IMR-90 (cell line): Measurements from ENCODE around the gene NCBP2L. TPM values are rescaled to one million over a fixed set of nuclear protein-coding genes. Genes with fewer than 3 reads are reported as not detected.

Source experiments
- ATAC-seq: fragments of 200-7000 bp; cut with Tn5 transposase; 2 replicates; pipeline ENCODE4 v1.9.1; 2020; ENCODE audit warnings: low read depth, mild to moderate bottlenecking, moderate library complexity
- BruUV-seq: library from RNA; stranded (reverse); fragments of 400-500 nt; replicated peaks from 2 replicates; lab custom pipeline; 2021; lab: Mats Ljungman, UMichigan
- CTCF ChIA-PET: fragments of 300-600 bp; formaldehyde crosslinking; extraction: SDS; loops from one replicate; lab custom pipeline; 2021; ENCODE audit warnings: antibody characterized with exemption; lab: Yijun Ruan, JAX
- POLR2A ChIA-PET: fragments of 300-600 bp; sonication (Branson Sonifier 250); formaldehyde crosslinking; loops from one replicate; lab custom pipeline; 2022; ENCODE audit warnings: antibody characterized with exemption; ENCODE audit not compliant: unreplicated experiment; lab: Charles Lee
- DNase-seq: peaks from one replicate; pipeline ENCODE4 v3.0.0; 2013
- H2AFZ ChIP-seq: replicated peaks from 2 replicates; pipeline ENCODE3; 2013; ENCODE audit warnings: low read length, mild to moderate bottlenecking; ENCODE audit not compliant: poor library complexity
- H2AK5ac ChIP-seq: 2 replicates; pipeline ENCODE4 v1.6.1; 2013; ENCODE audit warnings: low read depth, low read length, inconsistent platforms
- H2AK9ac ChIP-seq: replicated peaks from 2 replicates; pipeline ENCODE3; 2013; ENCODE audit warnings: mild to moderate bottlenecking, low read depth, low read length, moderate library complexity; ENCODE audit not compliant: poor library complexity
- H2BK120ac ChIP-seq: 2 replicates; pipeline ENCODE4 v1.6.1; 2013; ENCODE audit warnings: low read depth, low read length, inconsistent platforms
- H2BK15ac ChIP-seq: 3 replicates; pipeline ENCODE4 v1.6.1; 2013; ENCODE audit warnings: low read depth, low read length, inconsistent platforms
- H2BK20ac ChIP-seq: 2 replicates; pipeline ENCODE4 v1.6.1; 2013; ENCODE audit warnings: low read depth, mild to moderate bottlenecking, inconsistent platforms, low read length, moderate library complexity
- H2BK5ac ChIP-seq: 2 replicates; pipeline ENCODE4 v1.6.1; 2013; ENCODE audit warnings: mild to moderate bottlenecking, low read depth, low read length, inconsistent platforms; ENCODE audit not compliant: poor library complexity, severe bottlenecking
- H3K14ac ChIP-seq: replicated peaks from 2 replicates; pipeline ENCODE4 v1.6.1; 2013; ENCODE audit warnings: low read depth, low read length, inconsistent platforms
- H3K18ac ChIP-seq: 2 replicates; pipeline ENCODE4 v1.6.1; 2013; ENCODE audit warnings: low read depth, low read length, control low read depth
- H3K23ac ChIP-seq: 2 replicates; pipeline ENCODE4 v1.6.1; 2013; ENCODE audit warnings: low read depth, low read length, inconsistent platforms
- H3K27ac ChIP-seq: 2 replicates; pipeline ENCODE4 v1.5.1; 2013; ENCODE audit warnings: mild to moderate bottlenecking, control low read depth, low read length; ENCODE audit not compliant: insufficient read depth
- H3K27me3 ChIP-seq: 2 replicates; pipeline ENCODE4 v1.6.1; 2013; ENCODE audit warnings: low read length; ENCODE audit not compliant: control insufficient read depth, insufficient read depth
- H3K36me3 ChIP-seq: 2 replicates; pipeline ENCODE4 v1.6.1; 2013; ENCODE audit warnings: low read length, mixed read lengths; ENCODE audit not compliant: control insufficient read depth, insufficient read depth
- H3K4ac ChIP-seq: 2 replicates; pipeline ENCODE4 v1.6.1; 2013; ENCODE audit warnings: low read depth, low read length, inconsistent platforms
- H3K4me1 ChIP-seq: 2 replicates; pipeline ENCODE4 v1.6.1; 2013; ENCODE audit warnings: low read length, mixed read lengths; ENCODE audit not compliant: control insufficient read depth, insufficient read depth
- H3K4me2 ChIP-seq: 2 replicates; pipeline ENCODE4 v1.6.1; 2013; ENCODE audit warnings: low read depth, mild to moderate bottlenecking, control low read depth, low read length, moderate library complexity
- H3K4me3 ChIP-seq: 2 replicates; pipeline ENCODE4 v1.5.1; 2013; ENCODE audit warnings: low read depth, mild to moderate bottlenecking, control low read depth, low read length, moderate library complexity; ENCODE audit not compliant: insufficient read depth
- H3K56ac ChIP-seq: 2 replicates; pipeline ENCODE4 v1.6.1; 2013; ENCODE audit warnings: low read length, inconsistent platforms; ENCODE audit not compliant: insufficient read depth; ENCODE audit errors: extremely low read depth
- H3K79me1 ChIP-seq, 2 experiments: 2 replicates each; pipeline ENCODE4 v1.6.1; 2013; ENCODE audit warnings: low read length in 2 of 2, inconsistent platforms in 1 of 2, low read depth in 1 of 2
- H3K9ac ChIP-seq: 2 replicates; pipeline ENCODE4 v1.6.1; 2013; ENCODE audit warnings: low read depth, low read length, control low read depth
- H3K9me1 ChIP-seq: 2 replicates; pipeline ENCODE4 v1.6.1; 2013; ENCODE audit warnings: low read length, inconsistent platforms; ENCODE audit not compliant: insufficient read depth
- H3K9me3 ChIP-seq: 2 replicates; pipeline ENCODE4 v1.6.1; 2013; ENCODE audit warnings: low read length; ENCODE audit not compliant: control insufficient read depth, insufficient read depth
- H4K20me1 ChIP-seq: 2 replicates; pipeline ENCODE4 v1.6.1; 2013; ENCODE audit warnings: low read length, inconsistent platforms; ENCODE audit not compliant: insufficient read depth
- H4K5ac ChIP-seq: 2 replicates; pipeline ENCODE4 v1.6.1; 2013; ENCODE audit warnings: mild to moderate bottlenecking, low read depth, low read length, control low read depth
- H4K8ac ChIP-seq, 2 experiments: 2 replicates each; pipeline ENCODE4 v1.6.1; 2013; ENCODE audit warnings: low read depth in 2 of 2, low read length in 2 of 2, control low read depth in 1 of 2, inconsistent platforms in 1 of 2
- H4K91ac ChIP-seq: 2 replicates; pipeline ENCODE4 v1.6.1; 2013; ENCODE audit warnings: low read depth, low read length, inconsistent platforms; ENCODE audit not compliant: insufficient read depth
- BHLHE40 ChIP-seq: fragments of 150-350 bp; IDR thresholded peaks from 2 replicates; pipeline ENCODE4 v1.6.1; 2016; ENCODE audit warnings: mild to moderate bottlenecking, low read depth, low read length
- CEBPB ChIP-seq: IDR thresholded peaks from 2 replicates; pipeline ENCODE4 v1.6.1; 2012; ENCODE audit warnings: low read depth, low read length, improper control_type of control experiment
- CHD1 ChIP-seq: IDR thresholded peaks from 2 replicates; pipeline ENCODE4 v1.6.1; 2012; ENCODE audit warnings: low read depth, low read length, improper control_type of control experiment
- CTCF ChIP-seq: conservative IDR thresholded peaks from 2 replicates; pipeline ENCODE4 v1.5.1; 2012; ENCODE audit warnings: mild to moderate bottlenecking, low read depth, low read length, improper control_type of control experiment
- FOS ChIP-seq: fragments of 150-350 bp; IDR thresholded peaks from 2 replicates; pipeline ENCODE4 v1.6.1; 2016; ENCODE audit warnings: low read depth, low read length
- MAFK ChIP-seq: IDR thresholded peaks from 2 replicates; pipeline ENCODE4 v1.6.1; 2012; ENCODE audit warnings: low read depth, low read length, improper control_type of control experiment
- MAZ ChIP-seq: IDR thresholded peaks from 2 replicates; pipeline ENCODE4 v1.6.1; 2012; ENCODE audit warnings: low read depth, mild to moderate bottlenecking, low read length, improper control_type of control experiment, moderate library complexity, borderline replicate concordance
- MXI1 ChIP-seq: IDR thresholded peaks from 2 replicates; pipeline ENCODE4 v1.6.1; 2012; ENCODE audit warnings: low read depth, mild to moderate bottlenecking, low read length, moderate library complexity, borderline replicate concordance
- NFE2L2 ChIP-seq: fragments of 150-350 bp; IDR thresholded peaks from 2 replicates; pipeline ENCODE4 v1.6.1; 2016; ENCODE audit warnings: low read depth, mild to moderate bottlenecking, low read length
- POLR2A ChIP-seq: IDR thresholded peaks from 2 replicates; pipeline ENCODE4 v1.6.1; 2012; ENCODE audit warnings: mild to moderate bottlenecking, low read depth, low read length
- RAD21 ChIP-seq: IDR thresholded peaks from 2 replicates; pipeline ENCODE4 v1.6.1; 2012; ENCODE audit warnings: low read length, improper control_type of control experiment
- RCOR1 ChIP-seq: IDR thresholded peaks from 2 replicates; pipeline ENCODE4 v1.6.1; 2012; ENCODE audit warnings: mild to moderate bottlenecking, low read length, improper control_type of control experiment; ENCODE audit not compliant: insufficient replicate concordance
- RFX5 ChIP-seq: IDR thresholded peaks from 2 replicates; pipeline ENCODE4 v1.8.0; 2012; ENCODE audit warnings: low read depth, mild to moderate bottlenecking, low read length, moderate library complexity
- SMC3 ChIP-seq: fragments of 150-350 bp; IDR thresholded peaks from 2 replicates; pipeline ENCODE4 v1.6.1; 2016; ENCODE audit warnings: low read depth, mild to moderate bottlenecking, antibody characterized with exemption, low read length, moderate library complexity
- WGBS, 2 experiments: methylation state at CpG; one replicate each; pipeline versions ENCODE4 v1.1.5 to v1.1.7; 2013; ENCODE audit warnings: missing lambda C conversion rate in 2 of 2; ENCODE audit not compliant: insufficient read length in 1 of 2; ENCODE audit errors: extremely low coverage in 2 of 2; 5-methylcytosine and 5-hydroxymethylcytosine counted together
- dilution Hi-C: fragments of 300-500 bp; cut with HindIII; formaldehyde crosslinking; loops from one replicate; pipeline ENCODE4 v1.14.3; 2018; ENCODE audit warnings: low sequenced_read_pairs; ENCODE audit not compliant: unreplicated experiment
- in situ Hi-C: fragments of 300-500 bp; cut with MboI; formaldehyde crosslinking; loops from 3 replicates; pipeline ENCODE4 v1.14.3; 2019; ENCODE audit warnings: low sequenced_read_pairs, inconsistent platforms, mixed read lengths
- intact Hi-C: fragments of 100-400 bp; cut with micrococcal nuclease; formaldehyde crosslinking; loops from 2 replicates; pipeline ENCODE4 v1.10.0; 2022
- polyA plus RNA-seq, 3 experiments: library from polyadenylated mRNA; depleted of rRNA; stranded (reverse); fragments of >200 nt; gene quantifications; 2 replicates each; pipeline ENCODE4 v1.2.3, GENCODE V29; 2012; ENCODE audit warnings: low replicate concordance in 1 of 3
- total RNA-seq: library from RNA; depleted of rRNA; stranded (reverse); fragments of >200 nt; gene quantifications from 2 replicates; pipeline ENCODE4 v1.2.3, GENCODE V29; 2012
- TF ChIP-seq, protein P1 (sequence below): fragments of 150-350 bp; IDR thresholded peaks from 2 replicates; pipeline ENCODE4 v1.6.1; 2016; ENCODE audit warnings: low read depth, mild to moderate bottlenecking, low read length, moderate library complexity, borderline replicate concordance
- TF ChIP-seq, protein P2 (sequence below): fragments of 150-350 bp; IDR thresholded peaks from 2 replicates; pipeline ENCODE4 v1.6.1; 2017; ENCODE audit warnings: mild to moderate bottlenecking, antibody characterized with exemption, low read length, low read depth

The NCBP2L gene
- total and polyA plus RNA-seq, 2 of the 4 experiments (the other 2 are of a cell fraction), result not detected

DNA sequence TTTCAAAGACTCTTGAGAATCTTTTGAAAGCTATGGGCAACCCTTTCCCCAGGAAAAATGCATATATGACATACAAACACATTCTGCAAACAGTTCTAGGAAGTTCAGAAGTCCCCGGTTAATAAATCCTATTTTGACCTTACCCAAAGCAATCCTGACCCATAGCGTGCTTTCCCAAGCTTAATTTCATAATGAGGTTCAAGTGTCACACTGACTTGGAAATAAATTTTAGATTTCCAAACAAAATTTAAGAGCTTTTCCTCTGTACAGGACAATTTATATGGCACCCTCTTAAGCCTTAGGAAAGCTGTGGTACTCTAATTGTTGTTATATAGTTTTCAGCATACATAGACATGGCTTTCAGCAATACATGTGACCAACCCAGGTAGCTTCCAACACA, 59.4 kb downstream of the NCBP2L start:
- ATAC-seq (no peak), DNase-seq (no peak)
- H2AK9ac ChIP-seq, result no peak overlapping the region
- dilution Hi-C loops (no loop called here), intact Hi-C loops (no loop called here), in situ Hi-C loops (no loop called here)
- no CpG with 5 or more reads among the region's 2 CpGs for WGBS, 2 experiments
- no peak overlapping the region for H4K91ac ChIP-seq
- H3K27ac ChIP-seq, result no peak overlapping the region
- no peak overlapping the region for H3K56ac ChIP-seq
- H2BK5ac ChIP-seq, result no peak overlapping the region
- no peaks in the 10 kb centered on the region for H3K9me3 ChIP-seq
- peaks cover 7% of the 10 kb centered on the region for H3K27me3 ChIP-seq
- no peak overlapping the region for H3K4ac ChIP-seq
- H3K9ac ChIP-seq, result no peak overlapping the region
- no TSS peak for BruUV-seq
- H3K23ac ChIP-seq, result no peak overlapping the region
- H3K79me1 ChIP-seq, result no peaks in the 10 kb centered on the region
- no peak overlapping the region for H3K4me2 ChIP-seq
- ChIA-PET CTCF (no interaction called here), POLR2A (no interaction called here)
- no peak overlapping the region for H2AFZ ChIP-seq
- no peaks in the 10 kb centered on the region for H3K9me1 ChIP-seq
- no peak overlapping the region for H3K18ac ChIP-seq
- no peak overlapping the region for H2AK5ac ChIP-seq
- H3K36me3 ChIP-seq, result peaks cover 2% of the 10 kb centered on the region; the same call in 1 of the 2 replicates
- H2BK15ac ChIP-seq, result no peak overlapping the region
- no peak overlapping the region for H2BK120ac ChIP-seq
- no peaks in the 10 kb centered on the region for H3K4me1 ChIP-seq
- no peaks in the 10 kb centered on the region for H4K20me1 ChIP-seq
- no peak overlapping the region for H2BK20ac ChIP-seq
- H3K4me3 ChIP-seq, result no peak overlapping the region
- H3K14ac ChIP-seq, result no peak overlapping the region
- no peak overlapping the region for H4K8ac ChIP-seq
- H4K5ac ChIP-seq, result no peak overlapping the region
- TF ChIP-seq RFX5 (no peak), CEBPB (no peak), POLR2A (no peak), MXI1 (no peak), FOS (no peak), MAFK (no peak), NFE2L2 (no peak), BHLHE40 (no peak), MAZ (no peak), SMC3 (no peak), CHD1 (no peak), RAD21 (no peak), RCOR1 (no peak), CTCF (no peak)
- TF ChIP-seq, protein P1, sequence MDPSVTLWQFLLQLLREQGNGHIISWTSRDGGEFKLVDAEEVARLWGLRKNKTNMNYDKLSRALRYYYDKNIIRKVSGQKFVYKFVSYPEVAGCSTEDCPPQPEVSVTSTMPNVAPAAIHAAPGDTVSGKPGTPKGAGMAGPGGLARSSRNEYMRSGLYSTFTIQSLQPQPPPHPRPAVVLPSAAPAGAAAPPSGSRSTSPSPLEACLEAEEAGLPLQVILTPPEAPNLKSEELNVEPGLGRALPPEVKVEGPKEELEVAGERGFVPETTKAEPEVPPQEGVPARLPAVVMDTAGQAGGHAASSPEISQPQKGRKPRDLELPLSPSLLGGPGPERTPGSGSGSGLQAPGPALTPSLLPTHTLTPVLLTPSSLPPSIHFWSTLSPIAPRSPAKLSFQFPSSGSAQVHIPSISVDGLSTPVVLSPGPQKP, result no peak
- TF ChIP-seq, protein P2, sequence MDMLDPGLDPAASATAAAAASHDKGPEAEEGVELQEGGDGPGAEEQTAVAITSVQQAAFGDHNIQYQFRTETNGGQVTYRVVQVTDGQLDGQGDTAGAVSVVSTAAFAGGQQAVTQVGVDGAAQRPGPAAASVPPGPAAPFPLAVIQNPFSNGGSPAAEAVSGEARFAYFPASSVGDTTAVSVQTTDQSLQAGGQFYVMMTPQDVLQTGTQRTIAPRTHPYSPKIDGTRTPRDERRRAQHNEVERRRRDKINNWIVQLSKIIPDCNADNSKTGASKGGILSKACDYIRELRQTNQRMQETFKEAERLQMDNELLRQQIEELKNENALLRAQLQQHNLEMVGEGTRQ, result no peak
